GM12878 (cell line): ENCODE measurements around the gene MTCH2. TPM values are rescaled to one million over a fixed set of nuclear protein-coding genes. Genes with fewer than 3 reads are reported as not detected.
A peak's percentile ranks its signal among the peaks of the same experiment; 100 is the strongest.

Source experiments
- BCLAF1 ChIP-seq: fragments of 450-650 bp; IDR thresholded peaks from 2 replicates; pipeline ENCODE4 v1.6.1; 2017; ENCODE audit warnings: antibody characterized with exemption, mild to moderate bottlenecking, moderate library complexity
- BHLHE40 ChIP-seq, 2 experiments: fragments of 450-650 bp in 1 of 2; IDR thresholded peaks; 2 replicates each; pipeline ENCODE4 v1.6.1; 2011 to 2017; ENCODE audit warnings: low read depth in 2 of 2, borderline replicate concordance in 1 of 2, improper control_type of control experiment in 1 of 2, low read length in 1 of 2, mild to moderate bottlenecking in 1 of 2
- CREB1 ChIP-seq: IDR thresholded peaks from 2 replicates; pipeline ENCODE4 v1.6.1; 2012; ENCODE audit warnings: low read depth, mild to moderate bottlenecking, inconsistent platforms
- EGR1 ChIP-seq, 2 experiments: IDR thresholded peaks; 1 replicate in 1 of 2; 2 replicates in 1 of 2; pipeline ENCODE4 v1.6.1; 2011 to 2012; ENCODE audit warnings: low read depth in 2 of 2, low read length in 2 of 2, borderline replicate concordance in 1 of 2, mild to moderate bottlenecking in 1 of 2, moderate library complexity in 1 of 2
- HCFC1 ChIP-seq: fragments of 150-350 bp; IDR thresholded peaks from 2 replicates; pipeline ENCODE4 v1.6.1; 2014; ENCODE audit warnings: low read length
- HSF1 ChIP-seq: fragments of 150-350 bp; IDR thresholded peaks from 2 replicates; pipeline ENCODE4 v1.6.1; 2014; ENCODE audit warnings: mild to moderate bottlenecking, low read depth, low read length
- IKZF1 ChIP-seq: fragments of 450-650 bp; conservative IDR thresholded peaks from 2 replicates; pipeline ENCODE4 v1.6.1; 2017; ENCODE audit warnings: antibody characterized with exemption, mild to moderate bottlenecking
- MAX ChIP-seq: IDR thresholded peaks from 2 replicates; pipeline ENCODE4 v1.6.1; 2012; ENCODE audit warnings: low read depth, low read length, improper control_type of control experiment
- MLLT1 ChIP-seq: fragments of 450-650 bp; IDR thresholded peaks from 2 replicates; pipeline ENCODE4 v1.6.1; 2016; ENCODE audit warnings: mild to moderate bottlenecking
- MTA3 ChIP-seq: IDR thresholded peaks from 2 replicates; pipeline ENCODE4 v1.6.1; 2012; ENCODE audit warnings: low read length, inconsistent platforms, borderline replicate concordance
- MXI1 ChIP-seq: fragments of 150-350 bp; IDR thresholded peaks from 2 replicates; pipeline ENCODE4 v1.6.1; 2011; ENCODE audit warnings: low read depth, mild to moderate bottlenecking, inconsistent platforms, low read length, improper control_type of control experiment
- NFYB ChIP-seq: IDR thresholded peaks from 2 replicates; pipeline ENCODE4 v1.6.1; 2011; ENCODE audit warnings: low read depth, mild to moderate bottlenecking, low read length, improper control_type of control experiment, moderate library complexity; ENCODE audit not compliant: insufficient read depth
- NKRF ChIP-seq: fragments of 450-650 bp; conservative IDR thresholded peaks from 2 replicates; pipeline ENCODE4 v1.6.1; 2017; ENCODE audit warnings: mild to moderate bottlenecking, moderate library complexity
- NR2C1 ChIP-seq: fragments of 450-650 bp; IDR thresholded peaks from 2 replicates; pipeline ENCODE4 v1.6.1; 2017; ENCODE audit warnings: antibody characterized with exemption, mild to moderate bottlenecking, moderate library complexity
- RB1 ChIP-seq: fragments of 450-650 bp; formaldehyde crosslinking; IDR thresholded peaks from 2 replicates; pipeline ENCODE4 v1.6.1; 2017; ENCODE audit warnings: mild to moderate bottlenecking, borderline replicate concordance
- SPI1 ChIP-seq: IDR thresholded peaks from 2 replicates; pipeline ENCODE4 v1.6.1; 2011; ENCODE audit warnings: low read depth, mild to moderate bottlenecking, low read length, moderate library complexity, borderline replicate concordance; ENCODE audit not compliant: insufficient read depth
- SREBF2 ChIP-seq: IDR thresholded peaks from 2 replicates; pipeline ENCODE4 v1.6.1; 2012; ENCODE audit warnings: mild to moderate bottlenecking, low read length
- ZNF24 ChIP-seq: fragments of 450-650 bp; IDR thresholded peaks from 2 replicates; pipeline ENCODE4 v1.6.1; 2017; ENCODE audit warnings: antibody characterized with exemption, mild to moderate bottlenecking
- polyA plus RNA-seq, 11 experiments: library from polyadenylated mRNA; depleted of rRNA in 4 of 11; unstranded in 6 of 11; stranded (reverse) in 5 of 11; fragments of >200 nt; fragmentation: Nextera tagmentation in 4 of 11; fragmentation: Illumina TruSeq in 1 of 11; extraction: Ambion mirVana in 4 of 11; extraction: Trizol in 1 of 11; gene quantifications; 1 replicate in 1 of 11; 2 replicates in 10 of 11; pipeline versions ENCODE4 v1.2.1 to v1.2.3, GENCODE V29; 2011 to 2016; ENCODE audit warnings: inconsistent platforms in 2 of 11, missing spikeins in 2 of 11, low read depth in 1 of 11
- total RNA-seq, 4 experiments: library from RNA; depleted of rRNA in 3 of 4; stranded (reverse); fragments of >200 nt in 3 of 4; fragmentation: Illumina TruSeq in 1 of 4; extraction: Trizol in 1 of 4; gene quantifications; 2 replicates each; pipeline versions ENCODE4 v1.2.1 to v1.2.3, GENCODE V29; 2013 to 2021

MTCH2 gene
- total and polyA plus RNA-seq, 10 of the 15 experiments (the other 5 are each of a cell fraction or from before 2014, with no cell fraction given), result 72.4 to 341 (median 144) TPM

GRCh38 chr11:47642099-47642855 lies at the start of gene MTCH2 (continued):
- TF ChIP-seq NFYB, result peak; percentile 50; the same call in 1 of the 2 replicates
- TF ChIP-seq IKZF1, result peak; percentile 91
- TF ChIP-seq MTA3, result no peak
- TF ChIP-seq RB1, result peak; percentile 46; the same call in 1 of the 2 replicates
- peak; percentile 80 for TF ChIP-seq MXI1
- 0 out of 2 replicates have a peak, but pooled peaks have one; percentile 7 for TF ChIP-seq BCLAF1
- peak; percentile 28 to 50; a peak in 2 of 3 replicates for TF ChIP-seq EGR1 (IDR thresholded peaks at IDR 0.05; ENCODE audit: borderline replicate concordance in 1 of 2, low read depth in 2 of 2, low read length in 2 of 2)
- peak; percentile 95 to 100 for TF ChIP-seq BHLHE40 (IDR thresholded peaks at IDR 0.05; ENCODE audit: borderline replicate concordance in 1 of 2, low read depth in 2 of 2, low read length in 1 of 2)
- no peak for TF ChIP-seq HSF1
- peak; percentile 52 for TF ChIP-seq CREB1
- no peak; the same call in 1 of the 2 replicates for TF ChIP-seq HCFC1
- TF ChIP-seq SPI1, result no peak
- TF ChIP-seq NKRF, result peak; percentile 80; the same call in 1 of the 2 replicates
- peak; percentile 91 for TF ChIP-seq MAX
- 0 out of 2 replicates have a peak, but pooled peaks have one; percentile 23 for TF ChIP-seq NR2C1
- no peak; the same call in 1 of the 2 replicates for TF ChIP-seq MLLT1
- TF ChIP-seq SREBF2, result no peak
- TF ChIP-seq ZNF24, result no peak
